Stomach (tissue), 4 donors: ENCODE measurements around the gene GIMAP8.

Experiments used
- POLR2AphosphoS5 ChIP-seq, 3 donors: sonication (generic); formaldehyde crosslinking; IDR thresholded peaks; one replicate each; pipeline ENCODE4 v1.6.1; 2016; ENCODE audit warnings: antibody characterized with exemption in 3 of 3
- TF ChIP-seq, protein P1 (sequence below), 7 experiments: fragments of 450-650 bp in 4 of 7; fragments of 200-600 bp in 3 of 7; sonication (generic) in 3 of 7; IDR thresholded peaks; one replicate each; pipeline ENCODE4 v1.5.1; 2016 to 2019; ENCODE audit warnings: antibody characterized with exemption in 7 of 7, control low read depth in 2 of 7, mild to moderate bottlenecking in 1 of 7

DNA sequence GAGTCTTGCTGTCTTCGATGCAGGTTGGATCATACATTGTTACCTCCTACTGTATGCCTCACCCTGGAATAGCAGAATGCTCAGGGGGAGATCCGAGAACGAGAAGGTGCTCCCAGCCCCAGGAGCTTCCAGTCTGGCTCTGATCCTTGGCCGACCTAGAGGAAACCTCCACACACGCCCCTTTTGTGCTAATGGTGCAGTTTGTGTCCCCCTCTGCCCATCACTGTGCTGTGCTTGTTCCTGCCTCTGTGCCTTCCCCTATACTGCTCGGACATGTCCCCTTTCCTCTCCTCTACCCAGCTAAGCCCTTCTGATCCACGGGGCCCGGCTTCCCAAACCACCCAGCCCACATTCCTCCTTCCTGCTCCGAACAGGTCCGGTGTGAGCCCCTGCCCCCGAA lies 38.8 kb upstream of the GIMAP8 start:
- TF ChIP-seq, protein P1, sequence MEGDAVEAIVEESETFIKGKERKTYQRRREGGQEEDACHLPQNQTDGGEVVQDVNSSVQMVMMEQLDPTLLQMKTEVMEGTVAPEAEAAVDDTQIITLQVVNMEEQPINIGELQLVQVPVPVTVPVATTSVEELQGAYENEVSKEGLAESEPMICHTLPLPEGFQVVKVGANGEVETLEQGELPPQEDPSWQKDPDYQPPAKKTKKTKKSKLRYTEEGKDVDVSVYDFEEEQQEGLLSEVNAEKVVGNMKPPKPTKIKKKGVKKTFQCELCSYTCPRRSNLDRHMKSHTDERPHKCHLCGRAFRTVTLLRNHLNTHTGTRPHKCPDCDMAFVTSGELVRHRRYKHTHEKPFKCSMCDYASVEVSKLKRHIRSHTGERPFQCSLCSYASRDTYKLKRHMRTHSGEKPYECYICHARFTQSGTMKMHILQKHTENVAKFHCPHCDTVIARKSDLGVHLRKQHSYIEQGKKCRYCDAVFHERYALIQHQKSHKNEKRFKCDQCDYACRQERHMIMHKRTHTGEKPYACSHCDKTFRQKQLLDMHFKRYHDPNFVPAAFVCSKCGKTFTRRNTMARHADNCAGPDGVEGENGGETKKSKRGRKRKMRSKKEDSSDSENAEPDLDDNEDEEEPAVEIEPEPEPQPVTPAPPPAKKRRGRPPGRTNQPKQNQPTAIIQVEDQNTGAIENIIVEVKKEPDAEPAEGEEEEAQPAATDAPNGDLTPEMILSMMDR (IDR thresholded peaks at IDR 0.05), result no peak
- TF ChIP-seq POLR2AphosphoS5 (IDR thresholded peaks at IDR 0.05), result no peak
